Keratinocyte (primary cell): ENCODE results near the gene CFAP61.

Experiments
- CTCF ChIP-seq, 3 experiments: IDR thresholded peaks in 1 of 3; conservative IDR thresholded peaks in 1 of 3; optimal IDR thresholded peaks in 1 of 3; 2 replicates in 2 of 3; 3 replicates in 1 of 3; pipeline versions ENCODE3 to v1.5.1; 2011; ENCODE audit warnings: low read length in 3 of 3, mild to moderate bottlenecking in 3 of 3, moderate library complexity in 2 of 3, control low read depth in 1 of 3, inconsistent platforms in 1 of 3; ENCODE audit not compliant: insufficient read depth in 2 of 3; ENCODE audit errors: extremely low read depth in 1 of 3
- EZH2 ChIP-seq: IDR thresholded peaks from one replicate; pipeline ENCODE4 v1.6.1; 2012; ENCODE audit warnings: inconsistent platforms, mild to moderate bottlenecking, low read length, moderate library complexity

- TF ChIP-seq EZH2 (no peak), CTCF (optimal IDR thresholded peaks at IDR 0.05 in 1 of 3, IDR thresholded peaks at IDR 0.05 in 1 of 3, conservative IDR thresholded peaks at IDR 0.05 in 1 of 3; ENCODE audit: extremely low read depth in 1 of 3, insufficient read depth in 2 of 3, low read length in 3 of 3) (no peak)
Observed at GRCh38 chr20:20251317-20251716, 199.0 kb downstream of the CFAP61 start.
